H9 (cell line): ENCODE data around the gene ACTL7A. TPM values are rescaled to one million over a fixed set of nuclear protein-coding genes. Genes with fewer than 3 reads are reported as not detected.

ENCODE experiments used
- DNase-seq: peaks from one replicate; pipeline ENCODE4 v3.0.0-alpha.2; 2017
- H2AFZ ChIP-seq: one replicate; pipeline ENCODE4 v1.6.1; 2013; ENCODE audit warnings: mild to moderate bottlenecking, low read length, control low read depth, moderate library complexity
- H2AK5ac ChIP-seq: 2 replicates; pipeline ENCODE4 v1.6.1; 2013; ENCODE audit warnings: low read length, control low read depth, mixed read lengths; ENCODE audit not compliant: insufficient read length
- H2BK120ac ChIP-seq: one replicate; pipeline ENCODE4 v1.6.1; 2013; ENCODE audit warnings: low read depth, mild to moderate bottlenecking, low read length, control low read depth, inconsistent platforms; ENCODE audit not compliant: poor library complexity, severe bottlenecking
- H2BK12ac ChIP-seq: 2 replicates; pipeline ENCODE4 v1.6.1; 2013; ENCODE audit warnings: low read length, control low read depth, mixed read lengths, low read depth; ENCODE audit not compliant: insufficient read length
- H2BK15ac ChIP-seq: 2 replicates; pipeline ENCODE4 v1.6.1; 2013; ENCODE audit warnings: low read depth, low read length, control low read depth
- H2BK20ac ChIP-seq: one replicate; pipeline ENCODE4 v1.6.1; 2013; ENCODE audit warnings: low read depth, mild to moderate bottlenecking, low read length, control low read depth, inconsistent platforms; ENCODE audit not compliant: poor library complexity, severe bottlenecking
- H2BK5ac ChIP-seq: 2 replicates; pipeline ENCODE4 v1.6.1; 2013; ENCODE audit warnings: low read length, control low read depth, mixed read lengths; ENCODE audit not compliant: insufficient read length
- H3K14ac ChIP-seq: 2 replicates; pipeline ENCODE4 v1.6.1; 2013; ENCODE audit warnings: low read length, control low read depth; ENCODE audit not compliant: insufficient read depth
- H3K18ac ChIP-seq: 2 replicates; pipeline ENCODE4 v1.6.1; 2013; ENCODE audit warnings: low read depth, mild to moderate bottlenecking, mixed read lengths, low read length, control low read depth; ENCODE audit not compliant: insufficient read length
- H3K23ac ChIP-seq: 2 replicates; pipeline ENCODE4 v1.6.1; 2013; ENCODE audit warnings: low read length, control low read depth, mixed read lengths, low read depth; ENCODE audit not compliant: insufficient read length
- H3K23me2 ChIP-seq: 2 replicates; pipeline ENCODE4 v1.6.1; 2013; ENCODE audit warnings: low read depth, mild to moderate bottlenecking, mixed read lengths, low read length, control low read depth; ENCODE audit not compliant: insufficient read length, poor library complexity, severe bottlenecking
- H3K27ac ChIP-seq: 2 replicates; pipeline ENCODE4 v1.5.1; 2013; ENCODE audit warnings: low read length, control low read depth, mixed read lengths, low read depth; ENCODE audit not compliant: insufficient read length
- H3K27me3 ChIP-seq: 2 replicates; pipeline ENCODE4 v1.6.1; 2013; ENCODE audit warnings: low read length, control low read depth, inconsistent platforms; ENCODE audit not compliant: insufficient read depth
- H3K4ac ChIP-seq: 2 replicates; pipeline ENCODE4 v1.6.1; 2013; ENCODE audit warnings: low read depth, mild to moderate bottlenecking, control low read depth, inconsistent platforms, low read length, moderate library complexity
- H3K4me1 ChIP-seq: 2 replicates; pipeline ENCODE4 v1.6.1; 2013; ENCODE audit warnings: low read length, control low read depth, inconsistent platforms; ENCODE audit not compliant: insufficient read depth
- H3K4me2 ChIP-seq: 2 replicates; pipeline ENCODE4 v1.6.1; 2013; ENCODE audit warnings: low read length, control low read depth, mixed read lengths; ENCODE audit not compliant: insufficient read length, insufficient read depth
- H3K56ac ChIP-seq: 2 replicates; pipeline ENCODE4 v1.6.1; 2013; ENCODE audit warnings: low read depth, mild to moderate bottlenecking, mixed read lengths, low read length, control low read depth; ENCODE audit not compliant: insufficient read length
- H3K79me1 ChIP-seq: 2 replicates; pipeline ENCODE4 v1.6.1; 2013; ENCODE audit warnings: low read depth, mild to moderate bottlenecking, moderate library complexity, low read length, control low read depth, inconsistent platforms; ENCODE audit not compliant: insufficient read depth, poor library complexity, severe bottlenecking
- H3K79me2 ChIP-seq: 2 replicates; pipeline ENCODE4 v1.6.1; 2013; ENCODE audit warnings: low read length, control low read depth, inconsistent platforms; ENCODE audit not compliant: insufficient read depth
- H3K9ac ChIP-seq: 2 replicates; pipeline ENCODE4 v1.6.1; 2013; ENCODE audit warnings: low read length, control low read depth, mixed read lengths; ENCODE audit not compliant: insufficient read length; ENCODE audit errors: extremely low read depth
- H3K9me3 ChIP-seq: one replicate; pipeline ENCODE4 v1.6.1; 2013; ENCODE audit warnings: low read depth, low read length, inconsistent platforms; ENCODE audit not compliant: control insufficient read depth
- H3T11ph ChIP-seq: one replicate; pipeline ENCODE4 v1.6.1; 2013; ENCODE audit warnings: mild to moderate bottlenecking, low read length, control low read depth, inconsistent platforms
- H4K20me1 ChIP-seq: one replicate; pipeline ENCODE4 v1.6.1; 2013; ENCODE audit not compliant: control insufficient read depth, insufficient read length, insufficient read depth
- H4K5ac ChIP-seq: 2 replicates; pipeline ENCODE4 v1.6.1; 2013; ENCODE audit warnings: low read depth, mild to moderate bottlenecking, mixed read lengths, low read length, control low read depth; ENCODE audit not compliant: insufficient read length
- H4K8ac ChIP-seq: replicated peaks from 2 replicates; pipeline ENCODE4 v1.6.1; 2013; ENCODE audit warnings: low read length, control low read depth, mixed read lengths, low read depth; ENCODE audit not compliant: insufficient read length
- H4K91ac ChIP-seq: 2 replicates; pipeline ENCODE4 v1.6.1; 2013; ENCODE audit warnings: low read depth, mild to moderate bottlenecking, moderate library complexity, mixed read lengths, low read length, control low read depth; ENCODE audit not compliant: insufficient read length
- H3K27ac Mint-ChIP-seq, 3 experiments: 2 replicates in 2 of 3; 3 replicates in 1 of 3; pipeline ENCODE4 v1.8.0; 2020 to 2021; ENCODE audit warnings: mixed read lengths in 3 of 3, mild to moderate bottlenecking in 1 of 3, moderate library complexity in 1 of 3
- H3K27me3 Mint-ChIP-seq: 2 replicates; pipeline ENCODE4 v1.8.0; 2021; ENCODE audit warnings: low read depth, mild to moderate bottlenecking, moderate library complexity, mixed read lengths
- H3K36me3 Mint-ChIP-seq, 3 experiments: 2 replicates in 2 of 3; 3 replicates in 1 of 3; pipeline ENCODE4 v1.8.0; 2020 to 2021; ENCODE audit warnings: low read depth in 3 of 3, mixed read lengths in 3 of 3; ENCODE audit not compliant: insufficient read depth in 1 of 3
- H3K4me1 Mint-ChIP-seq, 2 experiments: 2 replicates each; pipeline ENCODE4 v1.8.0; 2020; ENCODE audit warnings: mixed read lengths in 2 of 2
- H3K4me3 Mint-ChIP-seq, 2 experiments: 2 replicates in 1 of 2; 3 replicates in 1 of 2; pipeline ENCODE4 v1.8.0; 2020 to 2021; ENCODE audit warnings: mild to moderate bottlenecking in 2 of 2, mixed read lengths in 2 of 2, moderate library complexity in 1 of 2
- H3K9me3 Mint-ChIP-seq, 2 experiments: 2 replicates in 1 of 2; 3 replicates in 1 of 2; pipeline ENCODE4 v1.8.0; 2020; ENCODE audit warnings: mild to moderate bottlenecking in 2 of 2, mixed read lengths in 2 of 2, moderate library complexity in 1 of 2
- WGBS: extraction: QIAGEN DNeasy Blood & Tissue Kit; methylation state at CpG from one replicate; pipeline ENCODE4 v1.1.7; 2013; ENCODE audit warnings: missing lambda C conversion rate, low lambda C conversion rate, mixed read lengths; ENCODE audit not compliant: insufficient read length; ENCODE audit errors: extremely low coverage; 5-methylcytosine and 5-hydroxymethylcytosine counted together
- total RNA-seq: library from RNA; stranded (reverse); gene quantifications from 2 replicates; pipeline ENCODE4 v1.2.1, GENCODE V29; 2021
- TF ChIP-seq, protein P1 (sequence below): fragments of 200-600 bp; sonication (generic); conservative IDR thresholded peaks from 3 replicates; pipeline ENCODE4 v1.8.0; 2021; ENCODE audit warnings: antibody characterized with exemption, mild to moderate bottlenecking

The ACTL7A gene
- total RNA-seq, 1 experiment from 2014 or later: not detected

DNA sequence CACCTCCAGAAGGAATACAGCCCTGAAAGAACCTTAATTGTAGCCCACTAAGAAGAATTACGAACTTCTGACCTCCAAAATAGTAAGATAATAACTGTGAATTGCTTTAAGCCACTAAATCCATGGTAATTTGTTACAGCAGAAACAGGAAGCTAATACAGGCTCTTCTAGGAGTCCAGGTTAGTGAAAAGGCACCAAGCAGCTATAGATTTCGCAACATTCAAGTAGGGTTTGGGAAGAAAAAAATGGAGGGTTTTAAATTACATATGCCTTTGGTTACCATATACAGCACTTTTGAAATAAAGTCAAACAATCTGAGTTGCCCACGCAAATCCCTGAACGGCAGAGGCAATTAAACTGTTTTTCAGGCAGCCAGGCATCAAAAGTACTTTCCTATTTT lies 1.7 kb upstream of the ACTL7A start:
- Histone ChIP-seq H3K79me1 (no peaks in the 10 kb centered on the region), H2BK20ac (no peak overlapping the region), H2BK12ac (no peak overlapping the region), H3K27me3 (no peaks in the 10 kb centered on the region), H3K18ac (no peak overlapping the region), H3K56ac (no peak overlapping the region), H2BK120ac (no peak overlapping the region), H3K14ac (no peak overlapping the region), H3K9ac (no peak overlapping the region), H2AK5ac (no peak overlapping the region), H2AFZ (no peak overlapping the region), H3T11ph (no peak overlapping the region), H2BK5ac (no peak overlapping the region), H3K23me2 (no peaks in the 10 kb centered on the region), H4K20me1 (no peaks in the 10 kb centered on the region), H4K8ac (no peak overlapping the region), H3K23ac (no peak overlapping the region), H3K27ac (no peak overlapping the region), H4K5ac (no peak overlapping the region), H3K4ac (no peak overlapping the region), H4K91ac (no peak overlapping the region), H3K4me2 (no peak overlapping the region), H3K9me3 (no peaks in the 10 kb centered on the region), H3K4me1 (no peaks in the 10 kb centered on the region), H3K79me2 (no peaks in the 10 kb centered on the region), H2BK15ac (no peak overlapping the region)
- no peaks in the 10 kb centered on the region for H3K9me3 Mint-ChIP-seq
- TF ChIP-seq, protein P1, sequence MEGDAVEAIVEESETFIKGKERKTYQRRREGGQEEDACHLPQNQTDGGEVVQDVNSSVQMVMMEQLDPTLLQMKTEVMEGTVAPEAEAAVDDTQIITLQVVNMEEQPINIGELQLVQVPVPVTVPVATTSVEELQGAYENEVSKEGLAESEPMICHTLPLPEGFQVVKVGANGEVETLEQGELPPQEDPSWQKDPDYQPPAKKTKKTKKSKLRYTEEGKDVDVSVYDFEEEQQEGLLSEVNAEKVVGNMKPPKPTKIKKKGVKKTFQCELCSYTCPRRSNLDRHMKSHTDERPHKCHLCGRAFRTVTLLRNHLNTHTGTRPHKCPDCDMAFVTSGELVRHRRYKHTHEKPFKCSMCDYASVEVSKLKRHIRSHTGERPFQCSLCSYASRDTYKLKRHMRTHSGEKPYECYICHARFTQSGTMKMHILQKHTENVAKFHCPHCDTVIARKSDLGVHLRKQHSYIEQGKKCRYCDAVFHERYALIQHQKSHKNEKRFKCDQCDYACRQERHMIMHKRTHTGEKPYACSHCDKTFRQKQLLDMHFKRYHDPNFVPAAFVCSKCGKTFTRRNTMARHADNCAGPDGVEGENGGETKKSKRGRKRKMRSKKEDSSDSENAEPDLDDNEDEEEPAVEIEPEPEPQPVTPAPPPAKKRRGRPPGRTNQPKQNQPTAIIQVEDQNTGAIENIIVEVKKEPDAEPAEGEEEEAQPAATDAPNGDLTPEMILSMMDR: no peak
- H3K4me3 Mint-ChIP-seq: no peak overlapping the region
- DNase-seq: no peak
- H3K4me1 Mint-ChIP-seq: no peaks in the 10 kb centered on the region
- H3K27ac Mint-ChIP-seq: no peak overlapping the region
- peaks cover 0 to 4% (median 0%) of the 10 kb centered on the region in 3 experiments; a peak in 1 of 7 replicates for H3K36me3 Mint-ChIP-seq
- WGBS: no CpG with 5 or more reads among the region's 4 CpGs
- no peaks in the 10 kb centered on the region; the same call in 1 of the 2 replicates for H3K27me3 Mint-ChIP-seq
